WTC11 (cell line): ENCODE measurements around the gene TBC1D28.
"Not testable (repeated sequence)": the region's sequence is repeated elsewhere in the genome, so short reads cannot be mapped to it uniquely, and the experiment has no call there.

Source experiments
- ATF1 ChIP-seq: sonication (generic); formaldehyde crosslinking; IDR thresholded peaks from 2 replicates; pipeline ENCODE4 v1.8.1; 2023; ENCODE audit warnings: mild to moderate bottlenecking, moderate library complexity, missing genetic modification reagents
- ATF3 ChIP-seq: sonication (generic); formaldehyde crosslinking; conservative IDR thresholded peaks from 2 replicates; pipeline ENCODE4 v1.8.1; 2022; ENCODE audit warnings: mild to moderate bottlenecking, missing genetic modification reagents
- CTCF ChIP-seq: fragments of 200-600 bp; IDR thresholded peaks from 2 replicates; pipeline ENCODE4 v1.8.0; 2022; ENCODE audit warnings: antibody characterized with exemption
- IRF2 ChIP-seq: sonication (generic); formaldehyde crosslinking; IDR thresholded peaks from 2 replicates; pipeline ENCODE4 v1.8.0; 2022; ENCODE audit warnings: low read depth, missing genetic modification reagents, borderline replicate concordance
- MXD4 ChIP-seq: fragments of 250-450 bp; sonication (Bioruptor Pico); IDR thresholded peaks from 2 replicates; pipeline ENCODE4 v1.8.0; 2021; ENCODE audit warnings: mild to moderate bottlenecking, moderate library complexity, borderline replicate concordance
- PRDM15 ChIP-seq: sonication (generic); formaldehyde crosslinking; IDR thresholded peaks from 2 replicates; pipeline ENCODE4 v1.8.0; 2022; ENCODE audit warnings: missing genetic modification reagents

- TF ChIP-seq MXD4 (CRISPR knock-in tag); CTCF; ATF1 (CRISPR knock-in tag); PRDM15 (CRISPR knock-in tag); IRF2 (CRISPR knock-in tag); ATF3 (CRISPR knock-in tag): not testable (repeated sequence)
Measured at GRCh38 chr17:18650094-18650493, 5.9 kb upstream of the TBC1D28 start.
